ENCODE results near the gene MEIS2. TPM values are rescaled to one million over a fixed set of nuclear protein-coding genes. Genes with fewer than 3 reads are reported as not detected.
A peak's percentile ranks its signal among the peaks of the same experiment; 100 is the strongest.

Gene MEIS2
- total and polyA plus RNA-seq, 8 donors, result 9.1 to 30.5 (median 14.8) TPM

DNA sequence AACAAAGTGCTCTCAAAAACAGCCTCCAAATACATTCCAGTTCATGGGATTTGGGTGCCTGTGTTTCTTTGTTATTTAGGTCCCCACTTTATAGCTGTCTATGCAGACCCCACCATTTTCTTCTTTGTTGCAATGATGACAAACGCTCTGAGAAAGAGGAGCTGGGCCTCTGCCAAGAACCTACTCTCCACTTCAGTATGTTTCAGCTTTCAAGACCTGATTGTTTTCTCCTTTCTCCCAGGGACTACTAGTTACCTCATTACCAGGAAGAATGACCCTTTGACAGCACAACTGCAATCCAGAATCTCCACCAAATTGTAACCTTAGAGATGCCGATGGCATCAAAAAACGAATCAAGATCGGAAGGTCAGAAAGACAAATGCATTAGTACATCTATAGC, 236.8 kb downstream of the MEIS2 start:
- TF ChIP-seq, protein P1, sequence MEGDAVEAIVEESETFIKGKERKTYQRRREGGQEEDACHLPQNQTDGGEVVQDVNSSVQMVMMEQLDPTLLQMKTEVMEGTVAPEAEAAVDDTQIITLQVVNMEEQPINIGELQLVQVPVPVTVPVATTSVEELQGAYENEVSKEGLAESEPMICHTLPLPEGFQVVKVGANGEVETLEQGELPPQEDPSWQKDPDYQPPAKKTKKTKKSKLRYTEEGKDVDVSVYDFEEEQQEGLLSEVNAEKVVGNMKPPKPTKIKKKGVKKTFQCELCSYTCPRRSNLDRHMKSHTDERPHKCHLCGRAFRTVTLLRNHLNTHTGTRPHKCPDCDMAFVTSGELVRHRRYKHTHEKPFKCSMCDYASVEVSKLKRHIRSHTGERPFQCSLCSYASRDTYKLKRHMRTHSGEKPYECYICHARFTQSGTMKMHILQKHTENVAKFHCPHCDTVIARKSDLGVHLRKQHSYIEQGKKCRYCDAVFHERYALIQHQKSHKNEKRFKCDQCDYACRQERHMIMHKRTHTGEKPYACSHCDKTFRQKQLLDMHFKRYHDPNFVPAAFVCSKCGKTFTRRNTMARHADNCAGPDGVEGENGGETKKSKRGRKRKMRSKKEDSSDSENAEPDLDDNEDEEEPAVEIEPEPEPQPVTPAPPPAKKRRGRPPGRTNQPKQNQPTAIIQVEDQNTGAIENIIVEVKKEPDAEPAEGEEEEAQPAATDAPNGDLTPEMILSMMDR (IDR thresholded peaks at IDR 0.05), result no peak
- intact Hi-C loops (cut with DNase I), result no loop called here
- Histone ChIP-seq H3K9me3 (no peaks in the 10 kb centered on the region), H3K27ac (no peak overlapping the region), H3K27me3 (no peaks in the 10 kb centered on the region), H3K36me3 (no peaks in the 10 kb centered on the region), H3K4me3 (no peak overlapping the region), H3K4me1 (no peaks in the 10 kb centered on the region)
- 78 to 85% methylated on average over 4 of the region's 4 CpGs for WGBS, 2 donors
- ATAC-seq (no peak), FAIRE-seq (no peak), DNase-seq (no peak)

DNA sequence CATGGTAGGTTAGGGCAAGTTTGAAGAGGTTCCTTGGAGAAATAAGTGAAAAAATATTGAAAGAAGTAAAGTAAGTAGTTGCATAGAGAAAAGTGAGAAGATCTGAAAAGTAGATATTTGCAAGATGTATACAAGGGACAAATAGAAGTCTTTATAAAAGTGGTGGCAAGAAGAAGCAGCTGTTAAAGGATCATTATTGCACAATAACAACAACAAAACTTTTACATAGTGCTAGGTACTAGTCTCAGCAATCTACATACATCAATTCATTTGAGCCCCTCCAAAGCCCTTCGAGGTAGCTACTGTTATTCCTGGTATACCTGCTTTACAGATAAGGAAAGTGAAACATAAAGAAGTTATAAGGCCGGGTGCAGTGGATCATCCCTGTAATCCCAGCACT, 239.6 kb downstream of the MEIS2 start:
- no peaks in the 10 kb centered on the region for H3K9me3 ChIP-seq
- no peaks in the 10 kb centered on the region for H3K36me3 ChIP-seq
- intact Hi-C loops (cut with DNase I), result no loop called here
- DNase-seq (no peak), ATAC-seq (no peak), FAIRE-seq (no peak)
- no peaks in the 10 kb centered on the region for H3K27me3 ChIP-seq
- WGBS, 2 donors, result 78 to 86% methylated on average over 2 of the region's 2 CpGs
- no peak overlapping the region for H3K27ac ChIP-seq
- TF ChIP-seq, protein P1 (IDR thresholded peaks at IDR 0.05), result no peak
- no peak overlapping the region for H3K4me3 ChIP-seq
- no peaks in the 10 kb centered on the region for H3K4me1 ChIP-seq

DNA sequence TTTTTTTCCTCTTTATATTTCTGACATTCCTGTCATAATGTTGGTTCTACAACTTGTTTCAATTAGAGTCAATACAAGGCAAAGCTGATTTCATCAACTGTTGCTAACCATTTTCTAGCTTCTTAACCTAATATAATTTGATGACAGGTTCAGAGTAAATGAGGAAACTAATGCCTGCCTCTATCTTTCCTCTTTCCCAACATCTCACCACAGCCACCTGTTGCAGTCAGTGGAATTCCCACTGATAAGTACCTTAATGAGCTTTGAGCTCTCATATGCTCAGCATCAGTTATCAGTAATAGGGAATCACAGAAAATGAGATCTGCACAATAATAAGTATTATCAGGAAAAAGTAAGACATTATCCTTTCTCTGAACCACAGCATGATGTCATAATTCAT, 241.9 kb downstream of the MEIS2 start:
- H3K4me3 ChIP-seq, result no peak overlapping the region
- TF ChIP-seq, protein P1 (IDR thresholded peaks at IDR 0.05), result no peak
- H3K27ac ChIP-seq, result no peak overlapping the region
- no peaks in the 10 kb centered on the region for H3K36me3 ChIP-seq
- H3K9me3 ChIP-seq, result no peaks in the 10 kb centered on the region
- DNase-seq, result no peak
- FAIRE-seq, result no peak
- no peaks in the 10 kb centered on the region for H3K4me1 ChIP-seq
- no peaks in the 10 kb centered on the region for H3K27me3 ChIP-seq
- intact Hi-C loops (cut with DNase I), result no loop called here
- ATAC-seq, result peak in 1 of 4 donors; percentile 28

DNA sequence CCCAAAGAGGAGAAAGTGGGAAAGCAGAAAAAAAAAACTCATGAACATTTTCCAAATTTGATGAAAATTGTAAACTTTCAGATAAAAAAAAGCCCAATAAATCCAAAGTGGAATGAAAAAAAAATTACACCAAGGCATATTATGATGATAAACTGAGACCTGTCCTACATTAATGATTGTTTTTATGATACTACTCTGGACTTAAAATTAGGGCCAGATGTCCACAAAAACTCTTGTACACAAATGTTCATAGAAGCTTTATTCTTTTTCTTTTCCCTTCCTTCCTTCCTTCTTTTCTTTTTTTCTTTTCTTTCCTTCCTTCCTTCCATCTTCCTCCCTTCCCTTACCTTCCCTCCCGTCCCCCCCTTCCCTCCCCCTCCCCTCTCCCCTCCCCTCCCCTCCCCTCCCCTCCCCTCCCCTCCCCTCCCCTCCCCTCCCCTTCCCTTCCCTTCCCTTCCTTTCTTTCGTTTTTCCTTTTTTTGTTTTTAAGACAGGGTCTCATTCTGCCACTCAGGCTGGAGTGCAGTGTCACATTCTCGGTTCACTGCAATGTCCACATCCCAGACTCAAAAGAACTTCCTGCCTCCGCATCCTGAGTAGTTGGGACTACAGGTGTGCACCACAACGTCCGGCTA, 243.9 kb downstream of the MEIS2 start:
- H3K9me3 ChIP-seq, result no peaks in the 10 kb centered on the region
- TF ChIP-seq, protein P1 (IDR thresholded peaks at IDR 0.05), result no peak
- H3K4me1 ChIP-seq, result no peaks in the 10 kb centered on the region
- no peak overlapping the region for H3K4me3 ChIP-seq
- DNase-seq (no peak), FAIRE-seq (no peak), ATAC-seq (no peak)
- no peaks in the 10 kb centered on the region for H3K27me3 ChIP-seq
- WGBS, 2 donors, result 70 to 80% methylated on average over 5 of the region's 6 CpGs
- intact Hi-C loops (cut with DNase I), result no loop called here
- no peaks in the 10 kb centered on the region for H3K36me3 ChIP-seq
- no peak overlapping the region for H3K27ac ChIP-seq

DNA sequence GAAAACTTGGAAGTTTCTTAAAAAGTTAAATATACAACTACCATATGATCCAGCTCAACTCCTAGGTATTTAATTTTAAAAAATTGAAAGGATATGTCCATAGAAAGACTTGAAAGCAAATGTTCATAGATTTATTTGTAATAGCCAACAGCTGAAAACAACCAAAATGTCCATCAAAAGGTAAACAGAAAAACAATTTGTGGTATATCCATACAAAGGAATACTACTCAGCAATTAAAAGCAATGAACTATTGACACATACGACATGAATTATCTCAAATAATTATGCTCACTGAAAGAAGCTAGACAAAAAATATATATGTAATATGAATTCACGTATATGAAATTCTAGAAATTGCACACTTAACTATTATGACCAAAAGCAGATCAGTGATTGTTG, 249.5 kb downstream of the MEIS2 start:
- WGBS, 2 donors, result 81 to 92% methylated on average over 2 of the region's 2 CpGs
- no peaks in the 10 kb centered on the region for H3K9me3 ChIP-seq
- H3K4me1 ChIP-seq, result no peaks in the 10 kb centered on the region
- H3K27ac ChIP-seq, result no peak overlapping the region
- DNase-seq (no peak), ATAC-seq (no peak), FAIRE-seq (peak; percentile 20)
- no peaks in the 10 kb centered on the region for H3K36me3 ChIP-seq
- intact Hi-C loops (cut with DNase I), result no loop called here
- H3K4me3 ChIP-seq, result no peak overlapping the region
- TF ChIP-seq, protein P1 (IDR thresholded peaks at IDR 0.05), result no peak
- H3K27me3 ChIP-seq, result no peaks in the 10 kb centered on the region

Data from pancreas (tissue), 10 donors.